Prostate gland (tissue), 2 donors: ENCODE measurements around the gene WDR72.

ENCODE experiments used
- CTCF ChIP-seq, 4 experiments: fragments of 200-600 bp in 2 of 4; fragments of 450-650 bp in 2 of 4; sonication (generic) in 2 of 4; IDR thresholded peaks; 1 replicate in 3 of 4; 2 replicates in 1 of 4; pipeline ENCODE4 v1.5.1; 2016 to 2019; ENCODE audit warnings: antibody characterized with exemption in 4 of 4, mild to moderate bottlenecking in 2 of 4, moderate library complexity in 2 of 4
- POLR2A ChIP-seq: fragments of 450-650 bp; IDR thresholded peaks from one replicate; pipeline ENCODE4 v1.6.1; 2016; ENCODE audit warnings: antibody characterized with exemption, mild to moderate bottlenecking
- POLR2AphosphoS5 ChIP-seq: sonication (generic); formaldehyde crosslinking; IDR thresholded peaks from one replicate; pipeline ENCODE4 v1.6.1; 2017; ENCODE audit warnings: antibody characterized with exemption

- TF ChIP-seq CTCF (IDR thresholded peaks at IDR 0.05): no peak
- no peak for TF ChIP-seq POLR2A
- TF ChIP-seq POLR2AphosphoS5: no peak
Measured at GRCh38 chr15:53695365-53695764, 64.1 kb downstream of the WDR72 start.
